SU-DHL-6 (cell line): Measurements from ENCODE around the gene HOXB1.

ENCODE experiments used
- H2AFZ ChIP-seq: fragments of 200-600 bp; sonication (generic); 2 replicates; pipeline ENCODE4 v1.6.1; 2014; ENCODE audit warnings: low read depth, mild to moderate bottlenecking, moderate library complexity, mixed read lengths, antibody characterized with exemption, low read length; ENCODE audit not compliant: severe bottlenecking
- H3F3A ChIP-seq: fragments of 200-600 bp; shearing (Covaris generic); 2 replicates; pipeline ENCODE4 v1.6.0; 2016; ENCODE audit warnings: antibody characterized with exemption, mild to moderate bottlenecking; ENCODE audit not compliant: insufficient read depth
- H3K27ac ChIP-seq: fragments of 200-600 bp; sonication (generic); 2 replicates; pipeline ENCODE4 v1.5.1; 2016; ENCODE audit warnings: low read depth, mild to moderate bottlenecking, low read length, moderate library complexity, mixed read lengths
- H3K27me3 ChIP-seq: fragments of 200-600 bp; sonication (generic), shearing (Covaris generic); 2 replicates; pipeline ENCODE4 v1.6.0; 2014; ENCODE audit warnings: mild to moderate bottlenecking, low read length
- H3K36me3 ChIP-seq: fragments of 200-600 bp; sonication (generic); 2 replicates; pipeline ENCODE4 v1.6.1; 2014; ENCODE audit warnings: mild to moderate bottlenecking, low read length, mixed read lengths
- H3K4me2 ChIP-seq: fragments of 300-600, 200-600 bp; shearing (Covaris generic), sonication (generic); 2 replicates; pipeline ENCODE4 v1.6.0; 2014; ENCODE audit warnings: low read length, low read depth, mild to moderate bottlenecking; ENCODE audit not compliant: poor library complexity, severe bottlenecking
- H3K4me3 ChIP-seq: fragments of 200-600 bp; sonication (generic); 2 replicates; pipeline ENCODE4 v1.5.1; 2014; ENCODE audit warnings: antibody characterized with exemption, low read length, mild to moderate bottlenecking, mixed read lengths; ENCODE audit not compliant: insufficient read depth, poor library complexity, severe bottlenecking
- H3K79me2 ChIP-seq: fragments of 200-600 bp; sonication (generic); 2 replicates; pipeline ENCODE4 v1.6.1; 2014; ENCODE audit warnings: mild to moderate bottlenecking, low read length, moderate library complexity; ENCODE audit not compliant: insufficient read depth
- H3K9ac ChIP-seq: fragments of 200-600 bp; sonication (generic); 2 replicates; pipeline ENCODE4 v1.7.0; 2014; ENCODE audit warnings: mild to moderate bottlenecking, low read length
- H3K9me2 ChIP-seq: fragments of 200-600 bp; sonication (generic); replicated peaks from 2 replicates; pipeline ENCODE4 v1.6.1; 2014; ENCODE audit warnings: low read length; ENCODE audit not compliant: insufficient read depth
- H3K9me3 ChIP-seq: fragments of 200-600 bp; sonication (generic); 2 replicates; pipeline ENCODE4 v1.6.1; 2014; ENCODE audit warnings: low read length, mixed read lengths; ENCODE audit not compliant: insufficient read depth
- H4K20me1 ChIP-seq: fragments of 200-600 bp; sonication (generic); 2 replicates; pipeline ENCODE4 v1.6.1; 2014; ENCODE audit warnings: low read depth, mild to moderate bottlenecking, antibody characterized with exemption, low read length, moderate library complexity, mixed read lengths
- EZH2phosphoT487 ChIP-seq: fragments of 200-600 bp; sonication (generic), shearing (Covaris generic); conservative IDR thresholded peaks from 2 replicates; pipeline ENCODE4 v1.6.1; 2018; ENCODE audit warnings: mild to moderate bottlenecking, antibody characterized with exemption, low read length, moderate library complexity, mixed read lengths
- TF ChIP-seq, protein P1 (sequence below): fragments of 200-600 bp; sonication (generic); IDR thresholded peaks from one replicate; pipeline ENCODE4 v1.5.1; 2017; ENCODE audit warnings: antibody characterized with exemption, mild to moderate bottlenecking, low read length, moderate library complexity; ENCODE audit not compliant: insufficient read depth, poor library complexity, severe bottlenecking

Gene HOXB1

DNA sequence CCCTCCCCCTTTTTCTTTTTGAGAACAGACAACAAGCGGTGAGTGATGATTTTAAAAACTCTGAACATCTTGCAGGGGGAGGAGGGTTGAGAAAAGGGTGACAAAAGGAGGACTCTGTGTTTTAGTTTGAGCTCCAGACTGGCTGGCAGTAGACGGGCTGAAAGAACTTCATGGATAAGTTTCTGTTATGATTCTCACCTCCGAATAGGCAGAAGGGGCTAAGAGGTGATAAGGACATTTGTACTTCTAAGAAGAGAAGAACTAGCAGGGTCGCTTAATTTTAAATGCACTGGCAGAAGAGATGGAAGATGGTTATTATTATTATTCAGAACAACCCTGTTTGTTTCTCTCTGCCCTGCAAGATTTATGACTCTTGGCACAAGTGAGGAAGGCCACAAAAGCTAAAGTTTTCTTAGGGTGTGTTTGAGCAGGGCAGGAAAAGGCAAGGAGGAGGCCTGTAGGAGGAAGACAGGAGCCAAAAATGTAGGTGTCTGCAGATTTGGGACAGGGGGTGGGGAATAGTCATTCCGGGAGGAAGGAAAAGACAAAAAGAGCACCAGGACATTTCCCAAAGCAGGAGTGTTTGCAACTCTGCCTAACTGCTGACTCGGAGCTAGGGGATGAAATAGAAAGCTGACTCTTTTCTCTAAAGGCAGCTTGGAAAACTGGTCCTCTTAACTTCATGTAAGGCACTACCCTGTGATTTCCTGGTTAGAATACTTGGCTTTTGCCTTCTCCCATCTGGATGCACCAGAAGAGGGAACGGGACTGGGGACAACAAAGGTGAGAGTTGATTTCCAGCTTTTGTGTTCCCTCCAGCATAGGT, 26.0 kb upstream of the HOXB1 start:
- no peaks in the 10 kb centered on the region for H3K9me3 ChIP-seq
- H3K27ac ChIP-seq, result no peak overlapping the region
- H3K9ac ChIP-seq, result no peak overlapping the region
- H3K4me3 ChIP-seq, result no peak overlapping the region
- no peaks in the 10 kb centered on the region for H3K27me3 ChIP-seq
- H3F3A ChIP-seq, result no peaks in the 10 kb centered on the region
- H4K20me1 ChIP-seq, result no peaks in the 10 kb centered on the region
- no peaks in the 10 kb centered on the region for H3K79me2 ChIP-seq
- H3K36me3 ChIP-seq, result no peaks in the 10 kb centered on the region
- TF ChIP-seq, protein P1, sequence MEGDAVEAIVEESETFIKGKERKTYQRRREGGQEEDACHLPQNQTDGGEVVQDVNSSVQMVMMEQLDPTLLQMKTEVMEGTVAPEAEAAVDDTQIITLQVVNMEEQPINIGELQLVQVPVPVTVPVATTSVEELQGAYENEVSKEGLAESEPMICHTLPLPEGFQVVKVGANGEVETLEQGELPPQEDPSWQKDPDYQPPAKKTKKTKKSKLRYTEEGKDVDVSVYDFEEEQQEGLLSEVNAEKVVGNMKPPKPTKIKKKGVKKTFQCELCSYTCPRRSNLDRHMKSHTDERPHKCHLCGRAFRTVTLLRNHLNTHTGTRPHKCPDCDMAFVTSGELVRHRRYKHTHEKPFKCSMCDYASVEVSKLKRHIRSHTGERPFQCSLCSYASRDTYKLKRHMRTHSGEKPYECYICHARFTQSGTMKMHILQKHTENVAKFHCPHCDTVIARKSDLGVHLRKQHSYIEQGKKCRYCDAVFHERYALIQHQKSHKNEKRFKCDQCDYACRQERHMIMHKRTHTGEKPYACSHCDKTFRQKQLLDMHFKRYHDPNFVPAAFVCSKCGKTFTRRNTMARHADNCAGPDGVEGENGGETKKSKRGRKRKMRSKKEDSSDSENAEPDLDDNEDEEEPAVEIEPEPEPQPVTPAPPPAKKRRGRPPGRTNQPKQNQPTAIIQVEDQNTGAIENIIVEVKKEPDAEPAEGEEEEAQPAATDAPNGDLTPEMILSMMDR, result no peak
- TF ChIP-seq EZH2phosphoT487, result no peak
- no peak overlapping the region for H3K4me2 ChIP-seq
- no peak overlapping the region for H2AFZ ChIP-seq
- no peaks in the 10 kb centered on the region for H3K9me2 ChIP-seq

DNA sequence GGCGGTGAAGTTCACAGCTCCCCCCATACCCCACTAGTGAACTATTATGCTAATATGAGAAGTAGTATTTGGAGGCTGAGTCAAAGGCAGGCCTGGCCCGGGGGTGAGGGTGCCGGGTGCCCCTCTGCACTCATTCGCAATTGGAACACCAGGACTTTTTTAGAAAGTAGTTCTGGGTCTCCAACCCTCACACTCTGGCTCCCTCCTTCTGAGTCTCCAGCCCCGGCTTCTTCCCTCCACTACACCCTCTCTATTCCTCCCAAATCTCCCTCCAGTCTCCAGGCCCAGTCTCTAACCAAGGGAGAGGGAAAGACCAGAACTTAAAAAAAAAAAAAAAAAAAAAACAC, 25.4 kb upstream of the HOXB1 start:
- TF ChIP-seq, protein P1, result no peak
- TF ChIP-seq EZH2phosphoT487, result no peak
- no peak overlapping the region for H2AFZ ChIP-seq
- H3K9me2 ChIP-seq, result no peaks in the 10 kb centered on the region
- H4K20me1 ChIP-seq, result no peaks in the 10 kb centered on the region
- no peaks in the 10 kb centered on the region for H3K36me3 ChIP-seq
- H3K4me2 ChIP-seq, result no peak overlapping the region
- no peak overlapping the region for H3K27ac ChIP-seq
- no peak overlapping the region for H3K4me3 ChIP-seq
- H3K9me3 ChIP-seq, result no peaks in the 10 kb centered on the region
- no peaks in the 10 kb centered on the region for H3F3A ChIP-seq
- H3K27me3 ChIP-seq, result no peaks in the 10 kb centered on the region
- H3K79me2 ChIP-seq, result no peaks in the 10 kb centered on the region
- no peak overlapping the region for H3K9ac ChIP-seq

DNA sequence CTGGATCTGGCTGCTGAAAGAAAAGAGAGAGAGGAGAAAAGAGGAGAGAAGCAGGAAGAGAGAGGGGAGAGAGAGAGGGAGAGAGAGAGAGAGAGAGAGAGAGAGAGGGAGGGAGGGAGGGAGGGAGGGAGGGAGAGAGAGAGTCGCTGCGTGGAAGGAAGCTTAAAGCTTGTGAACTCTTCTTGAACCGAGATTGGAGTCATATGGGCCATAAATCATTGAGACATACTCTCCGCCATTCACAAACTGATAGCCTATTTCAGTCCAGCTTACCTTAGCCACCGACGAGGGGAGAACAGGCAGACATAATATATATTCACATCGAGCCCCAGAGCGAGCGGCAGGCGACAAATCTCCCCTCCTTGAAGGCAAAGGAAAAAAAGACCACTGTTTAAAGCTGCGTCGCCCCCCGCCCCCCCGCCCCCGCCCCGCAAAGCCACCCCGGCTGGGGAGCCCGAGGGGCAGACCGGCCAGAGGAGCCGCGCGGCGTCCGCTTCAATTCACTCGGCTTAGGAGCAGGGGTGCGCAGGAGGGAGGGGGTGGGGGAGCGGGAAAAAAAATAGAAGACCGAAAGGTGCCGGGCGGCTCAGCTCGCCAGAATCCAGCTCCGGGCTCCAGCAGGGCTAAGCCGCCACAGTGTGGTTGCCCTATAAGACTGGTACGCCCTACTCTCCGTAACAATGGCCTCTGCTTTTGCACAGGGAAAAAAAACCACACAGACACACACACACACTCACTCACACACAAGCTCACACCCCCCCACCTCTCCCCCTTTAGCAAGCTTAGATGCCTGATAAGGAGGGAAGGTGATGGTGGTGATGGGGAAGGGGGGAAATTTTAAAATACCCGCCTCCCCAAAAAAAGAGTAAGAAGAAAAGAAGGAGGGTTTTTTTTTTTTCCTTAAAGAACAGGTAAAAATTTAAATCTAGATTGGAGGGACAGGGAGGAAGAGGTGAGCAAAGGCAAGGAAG, 24.7 kb upstream of the HOXB1 start:
- Histone ChIP-seq H3K9ac (no peak overlapping the region), H3K9me2 (no peaks in the 10 kb centered on the region), H4K20me1 (no peaks in the 10 kb centered on the region), H3K27me3 (no peaks in the 10 kb centered on the region), H3K79me2 (no peaks in the 10 kb centered on the region), H3K4me2 (no peak overlapping the region), H3K27ac (no peak overlapping the region), H3K36me3 (no peaks in the 10 kb centered on the region), H3K4me3 (no peak overlapping the region), H2AFZ (no peak overlapping the region), H3F3A (no peaks in the 10 kb centered on the region), H3K9me3 (no peaks in the 10 kb centered on the region)
- TF ChIP-seq, protein P1, result no peak
- TF ChIP-seq EZH2phosphoT487, result no peak
